GM19455 (cell line): ENCODE measurements around the gene TFCP2L1.

ENCODE experiments used
- ATAC-seq: cut with Tn5 transposase; IDR thresholded peaks from one replicate; pipeline ENCODE4 v1.9.1; 2021; ENCODE audit not compliant: unreplicated experiment

The TFCP2L1 gene

GRCh38 chr2:121243821-121244460 is 41.1 kb downstream of the TFCP2L1 start:
- no peak for ATAC-seq

GRCh38 chr2:121242976-121243375 is 42.0 kb downstream of the TFCP2L1 start:
- no peak for ATAC-seq

GRCh38 chr2:121242175-121242875 is 42.7 kb downstream of the TFCP2L1 start:
- ATAC-seq = no peak

GRCh38 chr2:121241466-121241865 is 43.5 kb downstream of the TFCP2L1 start:
- no peak for ATAC-seq

GRCh38 chr2:121240436-121240835 is 44.6 kb downstream of the TFCP2L1 start:
- ATAC-seq = no peak

- ATAC-seq = no peak
Measured at GRCh38 chr2:121239969-121240368, 45.0 kb downstream of the TFCP2L1 start.

GRCh38 chr2:121239471-121239870 is 45.5 kb downstream of the TFCP2L1 start:
- ATAC-seq = no peak

- ATAC-seq = no peak
Measured at GRCh38 chr2:121238828-121239227, 46.2 kb downstream of the TFCP2L1 start.

GRCh38 chr2:121237980-121238665 is 46.9 kb downstream of the TFCP2L1 start:
- no peak for ATAC-seq

- no peak for ATAC-seq
Measured at GRCh38 chr2:121237336-121237979, 47.5 kb downstream of the TFCP2L1 start.

- ATAC-seq = no peak
Measured at GRCh38 chr2:121236650-121237180, 48.3 kb downstream of the TFCP2L1 start.

- no peak for ATAC-seq
Measured at GRCh38 chr2:121236101-121236640, 48.8 kb downstream of the TFCP2L1 start.

- ATAC-seq = no peak
Measured at GRCh38 chr2:121235542-121235941, 49.5 kb downstream of the TFCP2L1 start.

GRCh38 chr2:121234791-121235190 is 50.2 kb downstream of the TFCP2L1 start:
- no peak for ATAC-seq

GRCh38 chr2:121234144-121234543 is 50.9 kb downstream of the TFCP2L1 start:
- no peak for ATAC-seq

GRCh38 chr2:121233486-121234110 is 51.4 kb downstream of the TFCP2L1 start:
- ATAC-seq = no peak

GRCh38 chr2:121232626-121233265 is 52.3 kb downstream of the TFCP2L1 start:
- no peak for ATAC-seq

GRCh38 chr2:121231385-121232000 is 53.5 kb downstream of the TFCP2L1 start:
- no peak for ATAC-seq

- no peak for ATAC-seq
Measured at GRCh38 chr2:121228521-121228920, 56.5 kb downstream of the TFCP2L1 start.
